ENCODE measurements around the gene PROSER3.

PROSER3 gene

GRCh38 chr19:35739275-35740107 is 18.5 kb upstream of the PROSER3 start:
- no peak for DNase-seq

- no peak for DNase-seq
Observed at GRCh38 chr19:35740108-35740422, 17.9 kb upstream of the PROSER3 start.

DNA sequence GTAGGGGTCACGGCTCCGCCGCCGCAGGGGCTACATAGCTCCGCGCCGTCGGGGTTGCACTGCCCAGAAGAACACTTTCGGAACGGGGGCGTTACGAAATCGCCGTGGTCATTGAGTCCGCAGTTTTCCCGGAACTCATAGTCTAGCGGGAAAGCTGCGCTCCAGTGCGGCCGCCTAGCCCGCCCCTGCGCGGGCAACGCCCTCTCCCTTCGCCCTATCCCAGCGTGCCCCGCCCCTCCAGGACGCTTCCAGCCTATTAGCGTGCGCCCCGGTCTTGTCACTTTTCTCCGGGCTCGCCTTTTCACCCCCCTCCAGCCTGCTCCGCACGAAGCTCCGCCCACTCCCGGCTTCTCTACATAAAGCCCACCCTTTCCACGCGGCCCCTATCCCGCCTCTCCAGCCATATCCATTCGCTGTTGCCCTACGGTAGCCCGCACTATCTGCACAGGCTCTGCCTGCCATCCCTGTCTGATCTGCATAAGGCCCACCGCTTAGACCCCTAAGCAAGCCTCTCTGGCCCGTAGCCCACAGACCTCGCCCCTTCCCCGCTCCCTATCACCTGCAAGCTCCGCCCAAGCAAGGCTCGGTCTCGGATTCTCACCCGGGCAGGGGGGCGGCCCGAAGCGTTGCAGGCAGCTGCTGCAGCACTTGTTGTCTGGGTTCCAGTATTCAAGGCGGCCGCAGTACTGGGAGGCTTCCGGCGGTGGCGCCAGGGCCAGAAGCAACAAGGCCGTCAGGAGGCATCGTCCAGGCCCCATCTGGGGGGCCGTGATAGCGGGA is 17.4 kb upstream of the PROSER3 start:
- peak; percentile 92 to 95 (median 93) for DNase-seq

DNA sequence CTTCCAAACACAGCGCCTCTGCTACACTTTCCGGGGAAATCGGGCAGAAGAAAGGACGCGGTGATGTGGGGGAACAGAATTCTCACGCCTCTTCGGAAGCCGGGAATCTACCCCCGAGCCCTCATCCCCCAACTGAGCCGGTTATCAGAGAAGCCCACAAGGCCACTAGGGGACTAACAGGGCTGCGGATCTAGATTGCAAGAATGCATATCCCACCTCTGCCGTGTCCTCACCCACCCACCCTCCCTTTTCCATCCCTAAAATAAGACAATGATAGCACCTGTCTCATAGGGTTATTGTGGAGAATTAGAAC is 16.8 kb upstream of the PROSER3 start:
- DNase-seq = no peak

DNA sequence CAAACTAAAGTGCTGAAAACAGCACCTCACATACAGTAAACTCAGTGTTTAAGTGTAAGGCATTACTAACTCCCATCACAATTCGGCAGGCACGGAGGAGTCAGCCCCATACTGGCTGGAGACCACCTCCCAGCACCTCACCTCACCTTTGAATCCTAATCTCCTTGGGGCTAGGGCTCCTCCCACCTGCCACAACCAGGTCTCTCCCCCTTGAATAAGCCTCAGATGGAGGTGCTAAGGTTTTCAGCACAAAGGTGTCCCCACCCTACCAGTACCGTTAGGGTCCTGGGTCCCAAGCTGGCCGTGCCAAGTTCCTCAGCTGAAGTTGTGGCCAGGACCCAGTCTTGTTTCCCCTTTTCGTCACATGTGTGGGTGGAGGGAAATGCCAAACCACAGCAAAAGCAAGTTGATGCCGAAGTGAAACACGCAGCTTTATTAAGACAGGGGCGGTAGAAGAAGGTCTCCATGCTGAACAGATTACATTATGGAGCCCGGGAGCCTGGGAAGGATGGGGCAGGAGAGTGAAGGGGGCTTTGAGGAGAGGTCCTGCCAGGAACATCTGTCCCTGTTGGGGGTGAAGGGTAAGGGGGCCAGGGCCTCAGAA is 15.8 kb upstream of the PROSER3 start, which contains the start of gene IGFLR1:
Gene IGFLR1 (minus strand): TSS at position 332 of the 604 bp plus-strand sequence. CDS start 1,272 bp downstream, outside the sequence.
- DNase-seq = peak in 4 of 5 donors; percentile 39 to 75 (median 54)

- no peak for DNase-seq
Observed at GRCh38 chr19:35743640-35744429, 14.1 kb upstream of the PROSER3 start.

- DNase-seq = peak; percentile 84 to 94 (median 93)
Observed at GRCh38 chr19:35744430-35745327, 13.3 kb upstream of the PROSER3 start.

DNA sequence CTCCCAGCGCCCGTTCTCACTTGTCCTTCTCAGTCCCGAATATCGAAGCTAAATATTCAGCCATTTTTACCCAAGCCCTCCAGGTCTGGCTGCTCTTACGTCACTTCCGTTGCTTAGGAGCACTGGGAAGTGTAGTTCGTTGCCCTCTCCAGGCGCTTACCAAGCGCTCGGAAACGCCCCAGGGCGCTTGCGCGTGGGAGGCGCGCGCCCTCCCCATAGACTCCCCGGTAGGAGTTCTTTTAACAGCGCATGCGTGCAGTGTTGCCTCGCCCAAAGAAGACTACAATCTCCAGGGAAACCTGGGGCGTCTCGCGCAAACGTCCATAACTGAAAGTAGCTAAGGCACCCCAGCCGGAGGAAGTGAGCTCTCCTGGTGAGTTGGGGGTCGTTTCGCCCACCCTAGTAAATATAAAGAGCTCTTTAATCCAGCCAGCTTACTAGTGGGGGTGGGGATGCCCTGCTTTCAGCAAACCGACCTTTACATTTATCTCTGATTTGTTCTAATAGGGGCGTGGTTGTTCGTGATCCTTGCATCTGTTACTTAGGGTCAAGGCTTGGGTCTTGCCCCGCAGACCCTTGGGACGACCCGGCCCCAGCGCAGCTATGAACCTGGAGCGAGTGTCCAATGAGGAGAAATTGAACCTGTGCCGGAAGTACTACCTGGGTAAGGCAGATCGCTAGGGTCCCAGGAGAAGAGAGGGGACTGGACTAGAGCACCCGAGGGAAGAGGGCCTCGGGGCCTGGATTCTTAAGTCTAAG is 12.5 kb upstream of the PROSER3 start, which contains the start of the genes PSENEN and U2AF1L4:
Gene PSENEN (plus strand): TSS at position 324 of the 759 bp plus-strand sequence. CDS start 280 bp downstream, at position 604.
Gene U2AF1L4 (minus strand): TSS at position 91 of the 759 bp plus-strand sequence. CDS start 27 bp downstream, at position 64.
- peak; percentile 94 to 100 (median 96) for DNase-seq

DNA sequence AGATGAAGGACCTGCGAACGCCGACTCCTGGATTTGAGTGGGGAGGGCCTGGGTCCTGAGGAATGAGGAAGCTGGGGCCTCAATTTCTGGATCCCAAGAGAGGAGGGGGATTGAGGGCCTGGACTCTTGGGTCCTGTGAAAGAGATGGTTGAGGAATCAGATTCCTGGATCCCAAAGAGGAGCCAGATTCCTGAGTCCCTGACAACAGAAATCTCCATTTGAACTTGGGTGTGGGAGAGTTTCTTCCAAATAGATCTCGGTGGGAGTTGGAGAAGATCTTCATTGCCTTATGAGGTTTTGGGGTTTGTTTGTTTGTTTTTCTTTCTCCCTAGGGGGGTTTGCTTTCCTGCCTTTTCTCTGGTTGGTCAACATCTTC is 11.9 kb upstream of the PROSER3 start:
- DNase-seq = no peak

- DNase-seq = no peak
Observed at GRCh38 chr19:35746531-35746930, 11.4 kb upstream of the PROSER3 start.

- peak; percentile 96 to 99 (median 98) for DNase-seq
Observed at GRCh38 chr19:35748106-35749020, 9.6 kb upstream of the PROSER3 start, which contains the start of gene LIN37. Gene LIN37 (plus strand): TSS chr19:35748576. CDS start chr19:35748725, 149 bp downstream.

GRCh38 chr19:35750167-35750566 is 7.8 kb upstream of the PROSER3 start:
- DNase-seq = no peak

GRCh38 chr19:35751839-35752745 is 5.9 kb upstream of the PROSER3 start:
- no peak for DNase-seq

DNA sequence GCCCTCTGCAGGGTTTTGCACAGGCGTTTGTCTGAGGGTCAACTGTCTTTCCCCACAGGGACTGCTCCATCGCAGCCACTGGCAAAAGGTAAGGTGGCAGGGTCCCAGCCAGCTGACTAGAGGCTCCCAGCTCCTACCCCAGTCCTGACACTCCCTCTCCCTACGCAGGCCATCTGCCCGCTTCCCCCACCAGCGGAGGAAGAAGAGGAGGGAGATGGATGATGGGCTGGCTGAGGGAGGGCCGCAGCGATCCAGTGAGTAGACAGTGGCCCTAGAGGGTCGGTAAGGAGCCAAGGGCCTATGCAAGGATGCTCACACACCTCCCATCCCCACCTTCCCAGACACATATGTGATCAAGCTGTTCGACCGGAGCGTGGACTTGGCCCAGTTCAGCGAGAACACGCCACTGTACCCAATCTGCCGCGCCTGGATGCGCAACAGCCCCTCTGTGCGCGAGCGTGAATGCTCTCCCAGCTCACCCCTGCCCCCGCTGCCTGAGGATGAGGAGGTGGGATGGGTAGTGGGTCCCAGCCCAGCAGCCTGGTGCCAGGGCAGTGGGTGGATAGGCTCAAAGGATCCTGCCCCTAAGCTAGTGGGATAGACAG is 5.1 kb upstream of the PROSER3 start:
- DNase-seq = no peak

GRCh38 chr19:35753634-35754369 is 4.2 kb upstream of the PROSER3 start:
- no peak for DNase-seq

- DNase-seq = no peak
Observed at GRCh38 chr19:35754370-35755130, 3.4 kb upstream of the PROSER3 start.
